Activated T-helper 2 cell treated with anti-CD3 and anti-CD28 coated beads, Interferon-gamma antibody, Interleukin-2, Interleukin-4, amounts not matched to agents 10 μg/mL and 5 μg/mL and 100 μg/mL, durations not matched to agents 14 hours and 24 hours and 36 hours (primary cell): ENCODE measurements around the gene TMEM198. TPM values are rescaled to one million over a fixed set of nuclear protein-coding genes. Genes with fewer than 3 reads are reported as not detected.

Experiments
- DNase-seq: peaks from one replicate; pipeline ENCODE4 v3.0.0; 2021; ENCODE audit warnings: low spot score
- H3K27ac Mint-ChIP-seq: one replicate; pipeline ENCODE4 v1.8.0; 2021; ENCODE audit warnings: mixed read lengths
- H3K27me3 Mint-ChIP-seq: one replicate; pipeline ENCODE4 v1.8.0; 2021; ENCODE audit warnings: low read depth, mixed read lengths
- H3K36me3 Mint-ChIP-seq: one replicate; pipeline ENCODE4 v1.8.0; 2021; ENCODE audit warnings: low read depth, mixed read lengths
- H3K4me1 Mint-ChIP-seq: one replicate; pipeline ENCODE4 v1.8.0; 2021; ENCODE audit warnings: low read depth, mixed read lengths
- H3K4me3 Mint-ChIP-seq: one replicate; pipeline ENCODE4 v1.8.0; 2021; ENCODE audit warnings: low read depth, mild to moderate bottlenecking, moderate library complexity, mixed read lengths
- H3K9me3 Mint-ChIP-seq: one replicate; pipeline ENCODE4 v1.8.0; 2021; ENCODE audit warnings: mixed read lengths
- intact Hi-C: fragments of 100-400 bp; cut with micrococcal nuclease; formaldehyde crosslinking; loops from one replicate; pipeline ENCODE4 v1.15.1; 2023
- total RNA-seq: library from RNA; stranded (reverse); gene quantifications from 2 replicates; pipeline ENCODE4 v1.2.3, GENCODE V29; 2022

The TMEM198 gene
- total RNA-seq, 1 donor from 2014 or later = 4.9 TPM

DNA sequence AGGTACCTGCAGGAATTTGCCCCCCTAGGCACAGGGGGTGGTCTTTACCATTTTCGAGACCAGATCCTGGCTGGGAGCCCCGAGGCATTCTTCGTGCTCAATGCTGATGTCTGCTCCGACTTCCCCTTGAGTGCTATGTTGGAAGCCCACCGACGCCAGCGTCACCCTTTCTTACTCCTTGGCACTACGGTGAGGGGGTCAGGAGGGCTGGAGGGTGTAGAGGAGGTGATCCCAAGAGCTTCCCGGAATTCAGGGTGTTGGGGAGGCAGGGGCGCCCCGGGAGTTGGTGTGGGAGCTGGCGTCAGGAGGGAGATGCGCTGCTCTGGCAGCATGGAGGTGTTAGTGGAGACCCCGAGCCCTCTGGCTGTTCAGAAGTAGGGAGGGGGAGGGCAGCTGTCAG lies 42.0 kb upstream of the TMEM198 start:
- H3K27me3 Mint-ChIP-seq = peaks cover 12% of the 10 kb centered on the region
- no peak overlapping the region for H3K27ac Mint-ChIP-seq

DNA sequence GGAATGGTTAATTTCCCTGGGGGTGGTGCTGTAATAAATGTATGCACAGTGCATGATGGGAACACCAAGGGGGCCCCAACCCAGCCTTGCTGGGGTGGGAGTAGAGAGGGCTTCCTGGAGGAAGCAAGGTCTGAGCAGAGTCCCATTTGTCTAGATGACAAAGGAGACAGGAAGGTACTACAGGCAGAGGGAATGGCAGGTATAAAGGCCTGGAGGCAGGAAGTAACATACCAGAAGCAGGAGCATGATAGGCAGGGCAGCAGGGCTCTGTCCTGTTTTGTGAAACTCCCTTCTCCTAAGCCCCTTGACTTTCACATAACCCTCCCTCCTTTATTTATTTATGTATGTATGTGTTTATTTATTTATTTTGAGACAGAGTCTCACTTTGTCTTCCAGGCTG lies 41.2 kb upstream of the TMEM198 start:
- no peak for DNase-seq
- H3K36me3 Mint-ChIP-seq = peaks cover 28% of the 10 kb centered on the region
- peaks cover 27% of the 10 kb centered on the region for H3K4me1 Mint-ChIP-seq
- H3K9me3 Mint-ChIP-seq = no peaks in the 10 kb centered on the region
- intact Hi-C loops = no loop called here
- no peak overlapping the region for H3K4me3 Mint-ChIP-seq
- peaks cover 6% of the 10 kb centered on the region for H3K27me3 Mint-ChIP-seq
- H3K27ac Mint-ChIP-seq = no peak overlapping the region

More for the DNA sequence above, 42.0 kb upstream of the TMEM198 start:
- Mint-ChIP-seq H3K9me3 (no peaks in the 10 kb centered on the region), H3K4me1 (peaks cover 27% of the 10 kb centered on the region), H3K36me3 (peaks cover 28% of the 10 kb centered on the region), H3K4me3 (no peak overlapping the region)
- no peak for DNase-seq
- intact Hi-C loops = no loop called here

DNA sequence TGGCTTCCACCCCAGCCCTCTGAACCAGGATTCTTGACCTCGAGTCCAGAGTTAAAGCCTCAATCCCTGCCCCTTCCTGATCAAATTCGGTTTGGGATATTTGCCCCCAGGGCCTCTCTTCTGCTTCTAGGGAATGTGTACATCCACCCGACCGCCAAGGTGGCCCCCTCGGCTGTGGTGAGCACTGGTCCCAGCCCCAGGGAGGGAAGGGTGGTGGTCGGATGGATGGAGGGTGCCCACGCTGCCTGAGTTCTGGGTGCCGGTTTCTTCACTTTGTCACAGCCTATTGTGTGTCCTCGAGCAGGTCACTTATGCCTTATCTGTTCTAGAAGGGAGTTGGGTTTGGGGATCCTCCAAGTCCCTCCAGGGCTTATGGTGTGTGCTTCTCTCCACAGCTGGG lies 38.2 kb upstream of the TMEM198 start:
- intact Hi-C loops = no loop called here

DNA sequence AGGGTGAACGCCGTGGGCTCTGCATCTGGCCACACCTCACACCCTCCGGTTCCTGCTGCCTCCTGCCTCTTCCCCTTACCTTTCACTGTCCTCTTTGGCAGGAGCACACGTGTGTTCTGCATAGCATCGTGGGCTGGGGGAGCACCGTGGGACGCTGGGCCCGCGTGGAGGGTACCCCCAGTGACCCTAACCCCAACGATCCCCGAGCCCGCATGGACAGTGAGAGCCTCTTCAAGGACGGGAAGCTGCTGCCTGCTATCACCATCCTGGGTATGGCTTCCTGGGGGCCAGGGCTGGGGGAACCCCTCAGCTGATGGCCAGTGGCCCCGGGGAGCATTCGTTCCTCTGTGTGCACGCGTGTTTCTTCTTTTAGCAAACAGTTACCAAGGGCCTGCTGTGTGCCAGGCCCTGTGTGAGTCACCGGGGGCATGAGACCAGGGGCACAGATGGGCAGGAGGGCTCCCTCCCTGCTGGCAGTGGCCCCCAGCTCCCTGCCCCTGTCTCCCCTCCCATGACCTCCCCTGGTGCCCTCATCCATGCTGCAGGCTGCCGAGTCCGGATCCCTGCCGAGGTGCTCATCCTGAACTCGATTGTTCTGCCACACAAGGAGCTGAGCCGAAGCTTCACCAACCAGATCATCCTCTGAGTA lies 37.6 kb upstream of the TMEM198 start:
- DNase-seq = no peak
- peaks cover 28% of the 10 kb centered on the region for H3K36me3 Mint-ChIP-seq
- peaks cover 19% of the 10 kb centered on the region for H3K27me3 Mint-ChIP-seq
- H3K9me3 Mint-ChIP-seq = no peaks in the 10 kb centered on the region
- no peak overlapping the region for H3K4me3 Mint-ChIP-seq
- intact Hi-C loops = no loop called here
- peaks cover 9% of the 10 kb centered on the region for H3K4me1 Mint-ChIP-seq
- no peak overlapping the region for H3K27ac Mint-ChIP-seq

More for the DNA sequence above, 38.2 kb upstream of the TMEM198 start:
- Mint-ChIP-seq H3K4me1 (peaks cover 12% of the 10 kb centered on the region), H3K27ac (no peak overlapping the region), H3K4me3 (no peak overlapping the region), H3K27me3 (peaks cover 12% of the 10 kb centered on the region), H3K36me3 (peaks cover 28% of the 10 kb centered on the region), H3K9me3 (no peaks in the 10 kb centered on the region)
- no peak for DNase-seq

DNA sequence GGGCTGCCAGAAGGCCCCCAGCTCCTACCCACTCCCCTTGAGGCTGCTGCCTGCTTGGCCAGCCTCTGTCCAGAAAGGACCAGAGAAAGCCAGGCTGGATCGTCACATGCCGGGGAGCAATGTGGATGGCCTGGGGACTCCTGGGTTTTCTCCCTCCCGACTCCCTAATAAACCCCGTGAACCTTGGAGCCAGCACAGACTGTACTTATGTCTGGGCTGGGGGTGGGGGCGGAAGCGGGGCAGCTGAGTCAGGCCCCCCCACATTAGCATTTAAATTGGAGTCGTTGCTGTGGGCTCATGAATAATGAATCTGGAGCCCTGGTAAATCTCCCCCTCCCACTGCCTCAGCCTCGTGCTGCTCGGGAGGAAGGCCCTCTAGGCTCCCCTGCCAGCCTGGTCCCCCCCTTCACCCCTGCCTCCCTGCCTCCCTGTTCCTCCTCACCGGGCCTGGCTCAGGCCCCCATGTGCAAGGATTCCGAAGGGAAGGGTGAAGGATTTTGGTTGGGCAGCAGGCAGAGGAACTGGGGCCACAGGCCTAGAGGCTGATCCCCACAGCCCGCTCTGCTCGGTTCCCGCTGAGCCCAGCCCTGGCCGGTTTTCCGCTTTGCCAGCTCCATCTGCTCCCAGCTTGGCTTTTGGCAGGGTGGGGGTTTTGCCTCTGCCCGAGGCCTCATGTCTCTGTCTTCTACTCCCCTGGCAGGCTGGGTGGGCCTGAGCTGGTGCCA lies 36.9 kb upstream of the TMEM198 start:
- intact Hi-C loops = no loop called here
- H3K4me1 Mint-ChIP-seq = peaks cover 6% of the 10 kb centered on the region

DNA sequence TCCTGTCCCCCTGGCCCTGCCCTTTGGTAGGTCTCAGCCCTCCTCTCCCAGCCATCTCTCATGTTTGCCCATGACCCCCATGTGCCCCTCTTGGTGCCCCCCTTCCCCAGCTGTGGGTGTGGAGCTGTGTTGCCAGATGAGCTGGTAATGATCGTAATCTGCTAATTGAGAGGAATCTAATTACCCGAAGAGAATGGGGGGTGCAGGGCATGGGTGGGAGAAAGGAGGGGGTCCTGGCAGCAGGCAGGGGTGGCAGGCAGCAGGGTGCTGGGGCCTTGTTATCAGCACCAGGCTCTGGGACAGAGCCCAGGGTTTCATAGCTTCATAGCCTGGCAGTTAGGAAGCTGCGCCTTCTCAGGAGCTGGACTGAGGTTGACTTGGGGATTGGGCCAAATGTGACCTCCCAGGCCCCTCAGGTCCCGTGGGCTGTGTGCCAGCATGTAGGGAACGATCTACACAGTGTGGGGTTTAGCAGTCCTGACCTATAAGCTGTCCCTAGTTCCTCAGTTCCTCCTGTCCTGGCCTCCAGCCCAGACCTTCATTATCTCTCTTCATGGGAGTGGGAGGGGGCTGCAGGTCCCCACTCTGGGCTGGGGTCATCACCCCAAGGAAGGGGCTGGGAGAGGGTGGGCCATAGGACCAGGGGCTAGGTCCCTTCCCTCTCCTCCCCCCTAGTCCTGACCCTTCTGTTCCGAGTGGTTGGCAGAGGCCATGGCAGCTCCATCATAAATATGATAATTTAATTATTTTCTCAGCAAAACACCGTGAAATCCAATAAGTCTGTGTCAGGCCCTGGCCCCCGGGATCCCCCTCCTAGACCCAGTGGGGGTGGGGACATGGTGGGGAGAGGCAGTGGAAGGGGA lies 36.0 kb upstream of the TMEM198 start:
- intact Hi-C loops = no loop called here
- H3K9me3 Mint-ChIP-seq = no peaks in the 10 kb centered on the region
- peaks cover 30% of the 10 kb centered on the region for H3K27me3 Mint-ChIP-seq
- H3K4me1 Mint-ChIP-seq = peaks cover 6% of the 10 kb centered on the region
- peaks cover 28% of the 10 kb centered on the region for H3K36me3 Mint-ChIP-seq
- no peak overlapping the region for H3K27ac Mint-ChIP-seq
- no peak for DNase-seq
- no peak overlapping the region for H3K4me3 Mint-ChIP-seq

More for the DNA sequence above, 36.9 kb upstream of the TMEM198 start:
- DNase-seq = no peak
- Mint-ChIP-seq H3K36me3 (peaks cover 28% of the 10 kb centered on the region), H3K9me3 (no peaks in the 10 kb centered on the region), H3K4me3 (no peak overlapping the region), H3K27ac (no peak overlapping the region), H3K27me3 (peaks cover 24% of the 10 kb centered on the region)

DNA sequence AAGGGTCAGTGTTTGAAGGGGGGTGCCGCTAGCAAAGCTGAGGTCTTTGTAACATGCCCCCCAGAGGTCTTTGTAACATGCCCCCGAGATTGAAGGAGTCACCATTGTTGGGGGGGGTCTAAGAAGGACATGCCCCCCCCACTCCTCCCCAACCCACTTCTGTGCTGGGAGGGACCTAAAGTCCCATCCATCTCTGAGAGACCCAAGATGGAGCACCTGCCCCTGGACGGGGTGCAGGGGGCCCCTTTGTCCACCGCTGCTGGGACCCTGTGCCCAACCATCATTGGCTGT lies 35.4 kb upstream of the TMEM198 start:
- Mint-ChIP-seq H3K9me3 (no peaks in the 10 kb centered on the region), H3K27ac (no peak overlapping the region), H3K36me3 (peaks cover 27% of the 10 kb centered on the region), H3K4me1 (peaks cover 6% of the 10 kb centered on the region), H3K4me3 (no peak overlapping the region), H3K27me3 (peaks cover 35% of the 10 kb centered on the region)
- no peak for DNase-seq
- intact Hi-C loops = no loop called here

DNA sequence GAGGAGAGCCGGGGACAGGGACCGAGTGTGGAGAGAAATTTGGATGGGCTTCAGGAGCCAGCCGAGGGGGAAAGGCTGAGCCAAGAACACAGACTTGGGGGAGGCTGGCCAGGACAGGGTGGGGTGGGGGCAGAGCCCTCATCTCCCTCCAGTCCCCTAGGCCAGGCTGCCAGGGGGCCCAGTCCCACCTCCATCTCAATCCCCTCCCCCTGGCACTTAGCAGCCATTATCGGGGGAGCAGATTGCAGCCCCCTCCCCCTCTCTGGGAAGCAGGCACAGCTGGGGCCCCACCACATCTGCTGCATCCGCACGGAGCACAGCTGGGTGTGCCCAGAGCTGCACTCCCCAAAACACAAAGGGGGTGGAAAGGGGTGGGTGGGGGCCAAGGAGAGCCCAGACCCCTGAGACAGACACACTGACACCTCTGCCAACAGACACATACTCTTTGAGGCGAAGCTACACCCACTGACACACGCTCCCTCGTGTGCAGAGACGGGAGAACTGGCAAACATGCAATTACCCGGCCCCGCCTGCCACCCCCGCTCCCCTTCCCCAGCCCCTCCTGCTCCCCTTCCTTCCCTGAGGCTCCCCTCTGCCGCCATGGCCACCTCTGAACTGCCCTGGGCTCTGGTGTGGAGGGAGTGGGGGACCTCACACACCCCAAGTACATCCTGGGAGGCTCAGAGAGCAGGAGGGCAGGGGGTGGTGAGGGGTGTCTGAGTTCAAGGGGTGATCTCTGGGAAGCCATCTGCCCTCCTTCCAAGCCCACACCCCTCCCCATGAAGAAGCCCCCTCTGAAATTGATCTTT lies 34.7 kb upstream of the TMEM198 start:
- peaks cover 20% of the 10 kb centered on the region for H3K36me3 Mint-ChIP-seq
- H3K27ac Mint-ChIP-seq = no peak overlapping the region
- intact Hi-C loops = loop anchor here (1.0 kb wide), 1 partner anchor 21 kb away; no protein-coding TSS in a partner anchor
- peaks cover 42% of the 10 kb centered on the region for H3K27me3 Mint-ChIP-seq
- H3K4me1 Mint-ChIP-seq = peaks cover 6% of the 10 kb centered on the region
- DNase-seq = no peak
- H3K9me3 Mint-ChIP-seq = no peaks in the 10 kb centered on the region
- no peak overlapping the region for H3K4me3 Mint-ChIP-seq

DNA sequence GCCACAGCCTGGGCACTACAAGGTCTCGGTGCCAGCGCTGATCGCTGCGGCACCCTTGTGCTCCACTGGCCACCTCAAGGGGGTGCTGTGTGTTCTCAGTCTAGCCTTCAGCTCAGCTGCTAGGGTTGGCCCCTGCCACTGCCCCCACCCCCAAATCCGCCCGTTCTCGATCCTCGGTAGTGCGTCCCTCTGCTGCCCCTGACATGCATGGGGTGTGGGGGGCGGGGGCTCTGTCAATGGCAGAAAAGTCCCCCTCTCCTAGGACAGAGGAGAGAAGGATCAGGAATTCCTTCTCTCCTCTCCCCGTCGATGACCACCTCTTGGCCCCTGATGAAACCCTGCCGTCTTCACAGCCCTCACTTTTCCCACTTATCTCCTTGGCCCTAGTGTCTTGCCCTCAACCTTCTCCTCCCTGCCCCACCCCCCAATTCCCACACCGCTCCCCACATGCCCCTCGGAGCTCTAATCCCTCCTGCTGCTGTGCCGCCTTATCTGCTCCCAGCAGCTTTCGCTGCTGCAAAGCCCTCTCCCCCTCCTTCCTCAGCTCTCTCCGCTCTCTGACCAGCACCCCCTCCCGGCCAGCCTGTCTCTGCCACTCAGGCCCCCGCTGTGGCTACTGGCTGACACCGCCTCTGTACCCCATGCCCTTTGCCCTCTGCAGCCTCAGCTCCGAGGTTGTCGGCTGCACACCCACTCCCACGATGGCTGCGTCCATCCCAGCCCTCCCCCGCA lies 33.9 kb upstream of the TMEM198 start:
- Mint-ChIP-seq H3K4me1 (peaks cover 6% of the 10 kb centered on the region), H3K9me3 (no peaks in the 10 kb centered on the region), H3K4me3 (no peak overlapping the region), H3K36me3 (peaks cover 12% of the 10 kb centered on the region), H3K27ac (no peak overlapping the region), H3K27me3 (peaks cover 44% of the 10 kb centered on the region)
- intact Hi-C loops = loop anchor here (1.0 kb wide), 1 partner anchor 20 kb away; no protein-coding TSS in a partner anchor
- peak; percentile 25 for DNase-seq

DNA sequence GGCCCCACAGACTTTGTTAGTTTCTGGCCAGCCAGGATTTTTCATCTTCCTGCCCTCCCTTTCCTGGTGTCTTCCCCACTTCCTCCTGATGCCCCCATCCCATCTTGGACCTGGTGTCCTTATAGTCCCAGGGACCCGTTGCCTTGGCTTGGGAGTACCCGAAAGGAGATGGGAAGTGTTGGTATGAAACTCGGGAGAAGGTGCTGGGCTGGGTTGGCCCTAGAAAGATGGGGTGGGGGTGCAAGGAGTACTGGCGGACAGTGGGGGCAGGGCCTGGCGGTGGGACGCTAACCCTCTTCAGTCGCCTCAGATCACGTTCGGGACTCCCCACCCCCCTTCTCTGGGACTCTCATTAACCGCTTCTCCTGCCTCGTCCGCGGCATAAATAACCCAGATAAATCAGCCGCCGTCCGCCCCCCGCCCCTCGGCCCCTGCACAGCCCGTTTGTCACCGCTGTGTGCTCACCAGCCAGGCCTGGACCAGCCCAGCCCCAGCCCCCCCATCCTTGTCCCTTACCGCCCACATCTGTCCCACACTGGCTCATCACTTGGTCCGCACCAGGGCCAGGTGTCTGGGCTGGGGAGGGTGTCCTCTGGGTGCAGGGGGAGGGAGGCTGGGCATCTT lies 33.2 kb upstream of the TMEM198 start:
- Mint-ChIP-seq H3K36me3 (peaks cover 5% of the 10 kb centered on the region), H3K9me3 (no peaks in the 10 kb centered on the region), H3K27me3 (peaks cover 48% of the 10 kb centered on the region), H3K4me3 (no peak overlapping the region), H3K4me1 (peaks cover 6% of the 10 kb centered on the region), H3K27ac (no peak overlapping the region)
- intact Hi-C loops = no loop called here
- no peak for DNase-seq

DNA sequence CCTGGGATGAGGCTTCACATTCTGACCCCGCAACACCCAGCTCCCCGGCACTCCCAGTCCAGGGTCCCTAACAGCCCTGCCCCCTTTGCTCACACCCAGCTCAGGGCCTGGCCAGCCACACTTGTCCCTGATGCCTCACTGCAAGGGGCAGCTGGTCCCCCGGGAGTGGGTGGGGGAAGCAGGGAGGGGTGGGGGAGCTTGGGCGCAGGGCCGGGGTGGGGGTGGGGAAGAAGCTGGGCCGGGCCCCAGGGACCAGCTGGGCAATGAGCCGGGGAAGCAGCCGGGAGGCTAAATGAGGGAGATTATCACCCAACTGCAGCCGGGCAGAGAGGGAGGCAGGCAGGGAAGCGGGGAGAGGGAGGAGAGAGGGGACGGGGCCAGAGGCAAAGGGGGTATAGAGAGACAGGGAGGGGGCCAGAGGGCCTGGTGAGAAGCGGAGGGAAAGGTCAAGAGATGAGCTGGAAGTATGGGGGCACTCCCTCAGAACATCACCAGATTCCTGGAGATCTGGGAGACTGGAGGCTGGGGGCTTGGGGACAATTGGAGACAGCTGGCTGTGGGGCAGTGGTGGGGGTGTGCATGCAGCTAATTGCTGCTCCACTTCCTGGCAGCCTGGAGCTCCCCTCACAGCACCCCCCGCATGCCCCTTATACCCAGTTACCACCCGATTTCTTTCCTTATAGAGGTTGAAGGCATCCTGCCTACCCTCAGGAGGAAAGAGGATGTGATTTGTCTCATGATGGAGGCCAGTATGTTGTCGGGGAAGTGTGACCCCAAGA lies 32.1 kb upstream of the TMEM198 start:
- no peak overlapping the region for H3K27ac Mint-ChIP-seq
- H3K9me3 Mint-ChIP-seq = no peaks in the 10 kb centered on the region
- intact Hi-C loops = no loop called here
- H3K4me3 Mint-ChIP-seq = no peak overlapping the region
- no peak for DNase-seq
- no peaks in the 10 kb centered on the region for H3K36me3 Mint-ChIP-seq
- H3K4me1 Mint-ChIP-seq = peaks cover 6% of the 10 kb centered on the region
- H3K27me3 Mint-ChIP-seq = peaks cover 58% of the 10 kb centered on the region
